ENCODE data around the gene FOXN3. TPM values are rescaled to one million over a fixed set of nuclear protein-coding genes. Genes with fewer than 3 reads are reported as not detected.

The FOXN3 gene
- total and polyA plus RNA-seq, 10 of the 15 experiments (the other 5 are each of a cell fraction or from before 2014, with no cell fraction given) = 4.5 to 68.9 (median 29.7) TPM

DNA sequence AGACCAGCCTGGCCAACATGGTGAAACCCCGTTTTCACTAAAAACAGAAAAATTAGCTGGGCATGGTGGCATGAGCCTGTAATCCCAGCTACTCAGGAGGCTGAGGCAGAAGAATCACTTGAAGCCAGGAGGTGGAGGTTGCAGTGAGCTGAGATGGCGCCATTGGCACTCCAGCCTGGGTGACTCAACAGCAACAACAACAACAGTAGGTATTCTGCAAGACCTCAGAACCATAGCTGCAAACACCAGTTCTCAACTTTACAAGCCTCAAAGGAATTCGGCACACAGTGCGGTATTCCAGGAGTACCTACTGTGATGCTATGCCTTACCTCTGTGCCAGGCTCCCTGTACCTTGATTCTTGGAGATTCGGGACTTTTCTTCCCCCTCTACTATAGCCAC, 15.8 kb downstream of the FOXN3 start:
- ChIA-PET POLR2A (no interaction called here), RAD21 (ENCODE audit: unreplicated experiment) (no interaction called here), SMC1A (ENCODE audit: uncharacterized antibody, unreplicated experiment) (interaction anchor here (0.7 to 2.8 kb wide), 3 partner anchors 8 to 17 kb away, joined by 3 to 16 read pairs (median 5); no protein-coding TSS in a partner anchor), CTCF (no interaction called here)
- DNase-seq (ENCODE audit: low read depth, low spot score) (no peak), FAIRE-seq (no peak), ATAC-seq (no peak)
- peaks cover 0 to 5% of the 10 kb centered on the region in 2 experiments for H3K36me3 ChIP-seq (ENCODE audit: control insufficient read depth in 2 of 2, insufficient read depth in 2 of 2, low read length in 1 of 2)
- no peaks in the 10 kb centered on the region for H3K27me3 ChIP-seq (replicated peaks in 1 of 2; ENCODE audit: control insufficient read depth in 2 of 2, insufficient read depth in 2 of 2, low read length in 1 of 2)
- H2AFZ ChIP-seq (ENCODE audit: control insufficient read depth, low read depth, low read length) = no peak overlapping the region
- intact Hi-C loops (cut with micrococcal nuclease; ENCODE audit: unreplicated experiment) = no loop called here
- no peak overlapping the region for H3K27ac ChIP-seq (ENCODE audit: control insufficient read depth, insufficient read depth)
- H3K4me1 ChIP-seq (ENCODE audit: control insufficient read depth, insufficient read depth, low read length) = no peaks in the 10 kb centered on the region
- H3K4me2 ChIP-seq (ENCODE audit: control insufficient read depth, insufficient read depth) = no peak overlapping the region
- H3K9ac ChIP-seq (ENCODE audit: control insufficient read depth, insufficient read depth, low read length) = no peak overlapping the region
- WGBS (ENCODE audit: insufficient coverage, insufficient replicate concordance, low lambda C conversion rate, missing lambda C conversion rate) = 89% methylated on average over 5 of the region's 5 CpGs
- no peaks in the 10 kb centered on the region for H4K20me1 ChIP-seq (ENCODE audit: control insufficient read depth, insufficient read depth)
- peaks cover 72% of the 10 kb centered on the region for H3K79me2 ChIP-seq (ENCODE audit: control insufficient read depth, insufficient read depth, low read length)
- no peak overlapping the region for H3K4me3 ChIP-seq
- H3K9me3 ChIP-seq (replicated peaks; ENCODE audit: control insufficient read depth, insufficient read depth, low read length) = no peaks in the 10 kb centered on the region
- TF ChIP-seq PAX8 (IDR thresholded peaks at IDR 0.05) (no peak), CHD1 (IDR thresholded peaks at IDR 0.05; ENCODE audit: low read depth, low read length) (no peak), YY1 (IDR thresholded peaks at IDR 0.05; ENCODE audit: low read depth, low read length) (no peak), RCOR1 (conservative IDR thresholded peaks at IDR 0.05; ENCODE audit: low read depth, low read length) (no peak), POLR2AphosphoS2 (IDR thresholded peaks at IDR 0.05; ENCODE audit: low read depth, low read length) (no peak), SUPT20H (IDR thresholded peaks at IDR 0.05; ENCODE audit: borderline replicate concordance, control insufficient read depth, low read depth, low read length) (no peak), SMAD5 (IDR thresholded peaks at IDR 0.05; ENCODE audit: low read depth) (no peak), ZNF24 (IDR thresholded peaks at IDR 0.05) (no peak), SREBF2 (IDR thresholded peaks at IDR 0.05; ENCODE audit: low read length) (no peak), CUX1 (IDR thresholded peaks at IDR 0.05; ENCODE audit: insufficient replicate concordance, low read depth, low read length) (no peak), NR2C2 (IDR thresholded peaks at IDR 0.05; ENCODE audit: borderline replicate concordance, control insufficient read depth, insufficient read length, low read depth) (no peak), HCFC1 (IDR thresholded peaks at IDR 0.05; ENCODE audit: low read length) (no peak), RUNX3 (IDR thresholded peaks at IDR 0.05; ENCODE audit: low read length) (no peak)
- TF ChIP-seq, protein P1, sequence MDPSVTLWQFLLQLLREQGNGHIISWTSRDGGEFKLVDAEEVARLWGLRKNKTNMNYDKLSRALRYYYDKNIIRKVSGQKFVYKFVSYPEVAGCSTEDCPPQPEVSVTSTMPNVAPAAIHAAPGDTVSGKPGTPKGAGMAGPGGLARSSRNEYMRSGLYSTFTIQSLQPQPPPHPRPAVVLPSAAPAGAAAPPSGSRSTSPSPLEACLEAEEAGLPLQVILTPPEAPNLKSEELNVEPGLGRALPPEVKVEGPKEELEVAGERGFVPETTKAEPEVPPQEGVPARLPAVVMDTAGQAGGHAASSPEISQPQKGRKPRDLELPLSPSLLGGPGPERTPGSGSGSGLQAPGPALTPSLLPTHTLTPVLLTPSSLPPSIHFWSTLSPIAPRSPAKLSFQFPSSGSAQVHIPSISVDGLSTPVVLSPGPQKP (IDR thresholded peaks at IDR 0.05; ENCODE audit: low read depth, low read length) = no peak
- in situ Hi-C loops (cut with MboI) = no loop called here
- no TSS peak for BruUV-seq (replicated peaks)
